Measurements from ENCODE around the gene CANX. TPM values are rescaled to one million over a fixed set of nuclear protein-coding genes. Genes with fewer than 3 reads are reported as not detected.

CANX gene
- total and polyA plus RNA-seq, 9 of the 15 experiments (the other 6 are each of a cell fraction or from before 2014, with no cell fraction given): 155 to 893 (median 589) TPM

- Histone ChIP-seq H3K9me3 (replicated peaks; ENCODE audit: control insufficient read depth, insufficient read depth, low read depth, low read length) (no peaks in the 10 kb centered on the region), H3K9me1 (ENCODE audit: control insufficient read depth, insufficient read depth, low read length) (peaks cover 8% of the 10 kb centered on the region), H3K27me3 (ENCODE audit: control insufficient read depth in 2 of 2, insufficient read depth in 2 of 2, low read length in 2 of 2) (no peaks in the 10 kb centered on the region), H3K4me2 (ENCODE audit: insufficient read depth, low read length) (no peak overlapping the region), H3K4me3 (no peak overlapping the region), H3K27ac (ENCODE audit: extremely low read depth, low read depth, low read length) (no peak overlapping the region), H2AFZ (ENCODE audit: low read depth, low read length) (no peak overlapping the region), H4K20me1 (replicated peaks; ENCODE audit: control insufficient read depth, insufficient read depth, low read length) (no peaks in the 10 kb centered on the region), H3K79me2 (ENCODE audit: control insufficient read depth, insufficient read depth, low read length) (no peaks in the 10 kb centered on the region), H3K9ac (ENCODE audit: insufficient read depth in 1 of 2, low read depth in 2 of 2, low read length in 2 of 2) (no peak overlapping the region; a peak in 1 of 4 replicates), H3K4me1 (replicated peaks in 1 of 2; ENCODE audit: control insufficient read depth in 2 of 2, insufficient read depth in 2 of 2, low read length in 2 of 2) (peaks cover 0 to 10% of the 10 kb centered on the region in 2 experiments; a peak in 1 of 5 replicates), H3K36me3 (ENCODE audit: control insufficient read depth, insufficient read depth, low read length) (peaks cover 61% of the 10 kb centered on the region)
- ATAC-seq: no peak
- FAIRE-seq: no peak
- in situ Hi-C loops (cut with MboI) (no loop called here), intact Hi-C loops (cut with micrococcal nuclease) (no loop called here)
- no peak for TF ChIP-seq ZNF561 (CRISPR knock-in tag; conservative IDR thresholded peaks at IDR 0.05)
- TF ChIP-seq SMARCE1 (IDR thresholded peaks at IDR 0.05): no peak
- no peak for TF ChIP-seq TARDBP (IDR thresholded peaks at IDR 0.05)
- TF ChIP-seq ZNF311 (CRISPR knock-in tag; IDR thresholded peaks at IDR 0.05): no peak
- TF ChIP-seq, protein P1, sequence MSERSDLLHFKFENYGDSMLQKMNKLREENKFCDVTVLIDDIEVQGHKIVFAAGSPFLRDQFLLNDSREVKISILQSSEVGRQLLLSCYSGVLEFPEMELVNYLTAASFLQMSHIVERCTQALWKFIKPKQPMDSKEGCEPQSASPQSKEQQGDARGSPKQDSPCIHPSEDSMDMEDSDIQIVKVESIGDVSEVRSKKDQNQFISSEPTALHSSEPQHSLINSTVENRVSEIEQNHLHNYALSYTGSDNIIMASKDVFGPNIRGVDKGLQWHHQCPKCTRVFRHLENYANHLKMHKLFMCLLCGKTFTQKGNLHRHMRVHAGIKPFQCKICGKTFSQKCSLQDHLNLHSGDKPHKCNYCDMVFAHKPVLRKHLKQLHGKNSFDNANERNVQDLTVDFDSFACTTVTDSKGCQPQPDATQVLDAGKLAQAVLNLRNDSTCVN (CRISPR knock-in tag; IDR thresholded peaks at IDR 0.05): no peak
- TF ChIP-seq SNRNP70 (optimal IDR thresholded peaks at IDR 0.05; ENCODE audit: low read depth, low read length): no peak
- TF ChIP-seq, protein P2, sequence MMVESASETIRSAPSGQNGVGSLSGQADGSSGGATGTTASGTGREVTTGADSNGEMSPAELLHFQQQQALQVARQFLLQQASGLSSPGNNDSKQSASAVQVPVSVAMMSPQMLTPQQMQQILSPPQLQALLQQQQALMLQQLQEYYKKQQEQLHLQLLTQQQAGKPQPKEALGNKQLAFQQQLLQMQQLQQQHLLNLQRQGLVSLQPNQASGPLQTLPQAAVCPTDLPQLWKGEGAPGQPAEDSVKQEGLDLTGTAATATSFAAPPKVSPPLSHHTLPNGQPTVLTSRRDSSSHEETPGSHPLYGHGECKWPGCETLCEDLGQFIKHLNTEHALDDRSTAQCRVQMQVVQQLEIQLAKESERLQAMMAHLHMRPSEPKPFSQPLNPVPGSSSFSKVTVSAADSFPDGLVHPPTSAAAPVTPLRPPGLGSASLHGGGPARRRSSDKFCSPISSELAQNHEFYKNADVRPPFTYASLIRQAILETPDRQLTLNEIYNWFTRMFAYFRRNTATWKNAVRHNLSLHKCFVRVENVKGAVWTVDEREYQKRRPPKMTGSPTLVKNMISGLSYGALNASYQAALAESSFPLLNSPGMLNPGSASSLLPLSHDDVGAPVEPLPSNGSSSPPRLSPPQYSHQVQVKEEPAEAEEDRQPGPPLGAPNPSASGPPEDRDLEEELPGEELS (CRISPR knock-in tag; IDR thresholded peaks at IDR 0.05; ENCODE audit: borderline replicate concordance): no peak
- TF ChIP-seq ZNF197 (CRISPR knock-in tag; IDR thresholded peaks at IDR 0.05; ENCODE audit: low read depth): no peak
- no peak for TF ChIP-seq DPF2 (IDR thresholded peaks at IDR 0.05)
- POLR2A ChIA-PET: interaction anchor here (0.6 to 0.8 kb wide), 3 partner anchors 10 to 791 kb away, joined by 3 read pairs; no protein-coding TSS in a partner anchor
- WGBS (ENCODE audit: insufficient coverage, low coverage, missing lambda C conversion rate): 89% methylated on average over 10 of the region's 10 CpGs
- no TSS peak for BruUV-seq (replicated peaks)
- CTCF ChIA-PET (ENCODE audit: low intra/inter-chr PET ratio): no interaction called here
- no peak for DNase-seq (ENCODE audit: extremely low read depth in 1 of 4, low spot score in 3 of 4)
These were observed 78.7 kb downstream of the CANX start for GRCh38 chr5:179777456-179777855.
